ENCODE results near the gene CYP1B1. TPM values are rescaled to one million over a fixed set of nuclear protein-coding genes. Genes with fewer than 3 reads are reported as not detected.
A peak's percentile ranks its signal among the peaks of the same experiment; 100 is the strongest.
"Not testable (repeated sequence)": the region's sequence is repeated elsewhere in the genome, so short reads cannot be mapped to it uniquely, and the experiment has no call there.

The CYP1B1 gene
- total RNA-seq, 1 donor from 2014 or later, result 16.9 TPM

DNA sequence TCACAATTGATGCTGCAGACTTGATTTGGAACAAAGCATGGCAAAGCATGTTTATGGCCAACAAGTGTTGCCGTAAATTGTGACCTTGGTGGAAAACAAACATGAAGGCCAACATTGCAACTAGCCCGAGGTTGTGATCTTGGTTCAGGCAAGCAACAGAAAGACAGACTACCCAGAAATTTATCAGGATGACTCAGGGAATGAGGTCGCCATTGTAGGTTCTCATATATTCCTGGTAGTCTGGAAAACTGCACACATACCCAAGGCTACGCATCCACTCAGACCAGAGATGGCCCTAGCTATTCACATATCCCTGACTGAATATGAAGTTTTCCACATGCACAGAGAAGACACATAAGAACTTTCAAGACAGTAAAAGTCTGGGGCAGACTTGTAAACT is 30.1 kb downstream of the CYP1B1 start:
- DNase-seq, result no peak
- intact Hi-C loops (cut with micrococcal nuclease), result no loop called here
- no peak for ATAC-seq

DNA sequence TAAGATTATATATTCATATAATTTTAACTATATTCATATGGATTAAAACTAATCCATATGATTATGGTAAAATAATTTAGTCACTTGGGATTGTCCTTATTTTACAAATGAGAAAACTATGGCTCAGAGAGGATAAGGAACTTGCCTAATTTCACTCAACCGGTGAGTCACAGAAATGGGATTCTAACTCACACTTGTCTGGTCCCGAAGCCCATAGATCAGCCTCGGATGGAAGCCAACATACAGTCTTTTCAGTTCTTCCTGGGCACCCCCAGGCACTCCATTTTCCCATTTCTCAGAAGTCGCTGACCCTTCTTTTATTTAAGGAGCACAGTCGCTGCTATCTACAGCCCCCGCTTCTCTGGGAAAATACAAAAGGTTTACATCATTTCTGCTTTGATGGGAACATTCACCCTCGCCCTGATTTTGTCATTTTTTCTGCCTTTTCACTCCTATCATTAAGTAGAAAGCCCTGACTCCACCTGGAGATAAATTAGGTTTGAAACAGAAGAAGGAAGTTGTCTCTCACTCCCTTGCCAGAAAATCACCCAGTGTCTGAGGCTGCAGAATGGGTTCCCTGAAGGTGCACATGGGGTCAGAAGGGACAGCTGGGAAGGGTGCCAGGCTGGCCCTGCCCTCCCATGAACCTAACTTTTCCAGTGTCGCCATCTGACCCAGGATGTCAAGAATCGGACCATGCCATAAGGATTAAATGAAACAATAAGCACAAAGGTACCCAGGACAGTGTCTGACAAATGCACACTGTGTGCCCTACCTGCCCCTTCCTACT is 36.6 kb downstream of the CYP1B1 start:
- no peak for ATAC-seq
- intact Hi-C loops (cut with micrococcal nuclease), result no loop called here

DNA sequence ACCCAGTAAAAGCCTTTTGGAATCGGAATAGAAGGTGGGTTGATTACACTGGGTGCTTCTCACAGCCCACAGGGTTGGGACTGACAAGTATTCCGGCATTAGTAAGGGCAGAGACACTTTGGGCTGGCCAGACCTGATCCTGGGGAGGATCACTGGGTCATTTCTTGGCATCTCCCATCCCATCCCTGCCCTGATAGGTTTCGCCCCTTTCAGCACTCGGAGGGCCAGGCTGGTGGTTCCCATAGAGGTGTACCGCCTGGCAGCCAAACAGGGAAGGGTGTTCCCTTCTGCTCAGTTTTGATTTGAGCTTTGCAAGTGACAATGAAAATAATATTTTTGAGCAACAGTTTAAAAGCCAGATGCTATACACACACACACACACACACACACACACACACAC is 37.3 kb downstream of the CYP1B1 start:
- ATAC-seq, result peak; percentile 36
- no peak for DNase-seq
- intact Hi-C loops (cut with micrococcal nuclease), result no loop called here

More for the DNA sequence above, 36.6 kb downstream of the CYP1B1 start:
- no peak for DNase-seq

DNA sequence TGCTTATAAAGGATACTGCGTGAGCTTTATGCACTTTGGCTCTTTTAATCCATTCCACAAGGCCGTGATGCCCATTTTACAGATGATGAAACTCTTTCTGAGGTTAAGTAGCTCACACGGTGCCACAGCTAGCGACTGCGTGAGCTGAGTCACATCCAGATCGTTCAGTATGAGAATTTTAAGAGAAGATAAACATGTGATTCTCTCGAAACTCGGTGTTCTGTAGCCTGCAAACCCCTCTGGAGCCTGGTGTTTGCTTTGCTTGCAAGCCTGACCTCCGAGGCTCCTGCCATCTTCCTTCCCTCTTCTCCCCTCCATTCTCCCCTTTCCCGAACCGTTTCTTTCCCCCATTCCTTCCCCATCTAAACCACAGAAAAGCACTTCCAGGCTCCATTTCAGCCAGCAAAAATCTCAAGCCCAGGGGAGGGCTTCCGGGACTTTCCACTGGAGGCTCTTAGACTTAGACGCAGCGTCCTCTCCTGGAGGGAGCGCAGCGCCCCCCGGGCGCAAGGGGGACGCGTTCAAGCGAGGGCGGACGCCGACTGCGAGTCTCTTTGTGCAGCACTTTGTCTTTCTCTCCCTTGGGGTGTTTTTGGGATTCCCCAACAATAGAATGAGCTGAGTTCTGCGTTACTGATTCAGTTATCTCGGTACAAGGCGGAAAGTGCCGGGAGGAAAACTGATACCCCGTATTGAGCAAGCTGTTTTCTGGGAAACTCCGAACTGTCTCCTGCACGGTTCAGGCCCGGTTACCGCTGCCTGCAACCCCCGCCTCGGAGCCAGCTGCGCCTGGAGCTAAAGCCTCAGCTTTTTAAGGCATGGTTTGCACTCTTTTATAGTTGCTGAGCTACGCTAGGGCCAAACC is 38.0 kb downstream of the CYP1B1 start:
- DNase-seq (peak; percentile 53), ATAC-seq (peak; percentile 94)
- intact Hi-C loops (cut with micrococcal nuclease), result no loop called here

DNA sequence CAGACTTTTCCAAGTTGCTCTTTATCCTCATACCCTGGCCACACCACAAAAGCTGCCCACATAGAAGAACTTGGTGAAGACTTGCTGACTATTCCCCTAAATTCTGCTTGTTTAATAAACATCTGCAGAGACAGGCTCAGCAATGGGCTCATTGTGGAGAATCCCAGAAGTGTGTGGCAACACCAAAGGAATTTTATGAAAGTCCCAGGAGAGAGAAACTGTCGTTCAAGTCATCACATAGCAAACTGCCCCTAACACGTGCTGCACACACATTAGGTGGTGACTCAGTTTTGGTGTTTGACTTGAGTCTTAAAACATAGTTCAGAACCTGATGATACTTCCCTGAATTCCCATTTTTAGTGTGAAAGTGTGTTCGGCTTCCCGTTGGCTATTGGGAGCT is 38.6 kb downstream of the CYP1B1 start:
- intact Hi-C loops (cut with micrococcal nuclease), result no loop called here
- ATAC-seq (no peak), DNase-seq (no peak)

DNA sequence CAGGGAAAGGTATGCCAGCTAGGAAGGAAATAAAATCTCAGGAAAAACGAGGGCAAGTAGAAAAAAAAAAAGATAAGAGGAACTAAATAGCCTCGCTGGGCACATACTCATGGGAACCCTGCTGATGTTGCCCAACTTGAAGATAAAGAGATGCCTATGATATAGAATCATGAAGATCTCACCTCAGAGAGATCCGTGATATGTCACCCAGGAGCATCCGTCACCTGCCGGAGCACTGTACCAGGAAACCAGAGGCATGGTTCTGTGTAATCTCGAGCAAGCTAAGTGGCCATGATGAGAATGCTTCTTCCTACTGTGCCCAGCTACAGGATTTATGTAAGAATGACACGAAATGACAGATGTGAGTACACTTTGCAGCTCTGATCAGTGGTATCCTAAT is 40.0 kb downstream of the CYP1B1 start:
- intact Hi-C loops (cut with micrococcal nuclease), result no loop called here

DNA sequence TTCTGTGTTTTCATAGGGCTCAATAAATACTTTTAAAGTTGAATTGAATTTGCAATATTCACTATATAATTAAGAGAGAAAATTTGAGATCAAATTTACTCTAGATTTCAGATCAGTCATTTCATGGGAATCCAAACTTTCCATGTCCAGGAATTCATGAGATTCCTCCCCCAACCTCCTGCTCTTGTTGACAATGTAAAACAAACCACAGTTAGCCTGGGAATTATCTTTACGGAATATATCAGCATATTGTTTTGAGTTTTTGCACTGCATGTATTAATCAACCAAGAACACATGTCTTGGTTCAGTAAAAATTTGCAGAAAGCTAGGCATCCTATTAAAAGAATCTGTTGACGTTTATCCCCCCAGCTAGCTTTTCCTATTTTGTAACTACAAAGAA is 42.3 kb downstream of the CYP1B1 start:
- no peak for DNase-seq
- intact Hi-C loops (cut with micrococcal nuclease), result no loop called here
- no peak for ATAC-seq

More for the DNA sequence above, 40.0 kb downstream of the CYP1B1 start:
- DNase-seq (no peak), ATAC-seq (no peak)

DNA sequence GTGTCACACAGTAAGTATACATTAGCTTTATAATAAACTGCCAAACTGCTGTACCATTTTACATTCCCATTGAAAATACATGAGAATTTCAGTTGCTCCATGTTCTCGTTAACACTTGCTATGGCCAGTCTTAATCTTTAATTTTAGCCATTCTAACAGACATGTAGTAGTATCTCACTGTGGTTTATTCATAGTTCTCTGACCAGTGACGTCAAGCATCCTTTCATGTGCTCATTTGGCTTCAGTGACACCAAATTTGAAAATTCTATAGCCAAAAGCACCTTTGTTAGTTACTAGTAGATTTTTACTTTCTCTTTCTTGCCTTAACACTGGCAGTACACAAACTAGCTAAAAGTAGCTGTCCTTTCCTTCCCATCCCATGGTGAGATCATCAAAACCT is 43.0 kb downstream of the CYP1B1 start:
- intact Hi-C loops (cut with micrococcal nuclease), result no loop called here
- DNase-seq, result no peak
- ATAC-seq, result no peak

DNA sequence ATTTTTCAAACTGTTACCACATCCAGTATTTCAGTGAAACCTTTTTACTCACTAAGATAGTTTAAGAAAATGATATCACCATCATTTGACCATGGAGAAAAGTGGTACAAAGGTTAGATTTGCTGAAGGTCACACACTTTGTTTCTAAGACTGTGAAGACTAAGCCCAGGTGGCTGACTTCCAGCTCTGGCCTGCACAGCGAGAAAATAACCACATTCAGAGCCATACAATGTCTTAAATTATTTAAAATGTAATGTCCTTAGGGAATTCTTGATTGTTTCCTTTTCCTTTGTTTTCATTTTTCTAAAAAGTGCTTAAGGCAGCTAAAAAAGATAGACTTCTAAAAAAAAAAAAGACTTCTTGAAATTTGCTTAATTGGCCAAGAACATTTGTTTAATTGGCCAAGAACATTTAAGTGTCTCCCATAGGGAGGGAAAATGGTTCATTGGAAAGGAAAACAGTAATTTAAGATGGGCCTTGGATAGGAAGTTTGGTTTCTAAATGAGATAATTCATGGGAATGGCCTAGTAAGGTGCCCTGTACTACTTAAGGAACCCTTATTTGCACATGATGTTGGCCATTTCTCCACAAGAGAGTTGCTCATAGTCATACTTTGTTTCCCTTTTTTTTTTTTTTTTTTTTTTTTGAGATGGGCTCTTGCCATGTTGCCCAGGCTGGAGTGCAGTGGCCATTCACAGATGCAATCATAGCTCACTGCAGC is 45.2 kb downstream of the CYP1B1 start:
- no peak for DNase-seq
- ATAC-seq, result peak; percentile 57
- intact Hi-C loops (cut with micrococcal nuclease), result no loop called here

DNA sequence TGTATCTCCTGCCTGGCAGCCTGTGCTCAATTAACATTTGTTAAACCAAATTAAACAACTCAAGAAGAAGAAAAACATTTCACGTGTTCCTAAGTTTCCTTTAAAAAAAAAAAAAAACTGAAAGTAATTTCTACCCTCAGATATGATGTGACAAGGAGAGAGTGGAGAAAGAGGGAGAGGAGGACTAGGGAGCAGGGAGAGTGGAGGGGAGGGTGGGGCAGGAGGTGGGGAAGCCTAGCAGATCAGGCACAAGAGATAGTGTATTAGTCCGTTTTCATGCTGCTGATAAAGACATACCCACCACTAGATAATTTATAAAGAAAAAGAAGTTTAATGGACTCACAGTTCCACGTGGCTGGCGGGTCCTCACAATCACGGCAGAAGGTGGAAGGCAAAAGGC is 46.4 kb downstream of the CYP1B1 start:
- DNase-seq (no peak), ATAC-seq (no peak)
- intact Hi-C loops (cut with micrococcal nuclease), result no loop called here

DNA sequence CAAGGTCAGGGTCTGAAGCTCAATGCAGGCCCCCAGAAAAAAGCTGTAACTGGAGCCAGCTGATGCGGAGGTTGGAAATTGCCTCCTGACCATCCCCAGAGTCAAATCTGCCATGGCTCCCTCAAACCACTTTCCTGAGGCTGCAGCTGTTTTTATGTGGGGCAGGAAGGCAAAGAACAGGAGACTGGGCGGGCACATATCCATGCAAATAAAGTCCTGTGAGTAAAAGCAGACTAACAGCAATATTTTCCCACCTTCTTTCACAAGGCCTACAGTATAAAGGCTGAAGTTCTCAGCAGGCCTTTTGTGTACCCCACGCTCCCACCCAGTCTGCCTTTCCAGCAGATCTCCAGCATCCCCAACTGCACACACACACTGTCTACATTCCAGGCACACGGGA is 47.1 kb downstream of the CYP1B1 start:
- ATAC-seq (no peak), DNase-seq (no peak)
- intact Hi-C loops (cut with micrococcal nuclease), result no loop called here

DNA sequence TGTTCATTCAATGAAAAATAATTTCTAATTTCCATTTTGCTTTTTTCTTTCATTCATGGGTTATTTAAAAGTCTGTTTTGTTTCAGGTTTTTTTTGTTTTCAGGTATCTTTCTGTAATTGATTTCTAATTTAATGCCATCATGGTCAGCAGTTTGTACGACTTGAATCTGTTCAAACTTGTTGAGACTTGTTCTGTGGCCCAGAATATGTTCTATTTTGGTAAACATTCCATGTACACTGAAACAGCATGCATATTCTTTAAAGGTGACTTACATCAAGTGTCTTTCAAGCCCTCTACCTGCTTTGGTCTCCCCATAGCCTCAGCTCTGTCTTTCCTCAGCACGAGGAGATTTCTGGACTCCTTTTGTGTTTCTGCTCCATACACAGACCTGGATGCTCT is 49.1 kb downstream of the CYP1B1 start:
- no peak for ATAC-seq
- DNase-seq, result no peak

DNA sequence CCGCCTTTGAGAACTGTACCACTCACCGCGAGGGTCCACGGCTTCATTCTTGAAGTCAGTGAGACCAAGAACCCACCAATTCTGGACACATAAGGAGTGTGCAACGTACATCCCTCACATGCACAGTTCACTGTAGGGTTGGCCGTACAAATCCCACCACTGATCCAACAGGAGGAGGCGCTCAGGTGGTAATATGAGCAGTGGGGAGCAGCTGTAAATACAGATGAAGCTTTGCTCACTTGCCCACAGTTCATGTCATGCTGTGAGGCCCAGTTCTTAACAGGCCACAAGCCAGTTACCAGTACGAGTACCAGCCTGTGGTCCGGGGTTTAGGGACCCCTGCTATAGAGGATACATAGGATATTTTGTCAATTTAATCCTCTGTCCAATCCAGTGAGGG is 54.4 kb downstream of the CYP1B1 start:
- ATAC-seq (no peak), DNase-seq (no peak)
- intact Hi-C loops (cut with micrococcal nuclease), result no loop called here

More for the DNA sequence above, 49.1 kb downstream of the CYP1B1 start:
- intact Hi-C loops (cut with micrococcal nuclease), result no loop called here

DNA sequence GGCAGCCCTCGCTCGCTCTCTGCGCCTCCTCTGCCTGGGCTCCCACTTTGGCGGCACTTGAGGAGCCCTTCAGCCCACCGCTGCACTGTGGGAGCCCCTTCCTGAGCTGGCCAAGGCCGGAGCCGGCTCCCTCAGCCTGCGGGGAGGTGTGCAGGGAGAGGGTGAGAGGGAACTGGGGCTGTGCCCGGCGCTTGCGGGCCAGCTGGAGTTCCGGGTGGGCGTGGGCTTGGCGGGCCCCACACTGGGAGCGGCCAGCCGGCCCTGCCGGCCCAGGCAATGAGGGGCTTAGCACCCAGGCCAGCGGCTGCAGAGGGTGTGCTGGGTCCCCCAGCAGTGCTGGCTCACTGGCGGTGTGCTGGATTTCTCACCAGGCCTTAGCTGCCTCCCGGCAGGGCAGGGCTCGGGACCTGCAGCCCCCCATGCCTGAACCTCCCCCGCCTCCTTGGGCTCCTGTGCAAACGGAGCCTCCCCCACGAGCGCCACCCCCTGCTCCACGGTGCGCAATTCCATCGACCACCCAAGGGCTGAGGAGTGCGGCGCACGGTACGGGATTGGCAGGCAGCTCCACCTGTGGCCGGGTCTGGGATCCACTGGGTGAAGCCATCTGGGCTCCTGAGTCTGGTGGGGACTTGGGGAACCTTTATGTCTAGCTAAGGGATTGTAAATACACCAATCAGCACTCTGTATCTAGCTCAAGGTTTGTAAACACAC is 55.4 kb downstream of the CYP1B1 start:
- intact Hi-C loops (cut with micrococcal nuclease); DNase-seq; ATAC-seq: not testable (repeated sequence)

DNA sequence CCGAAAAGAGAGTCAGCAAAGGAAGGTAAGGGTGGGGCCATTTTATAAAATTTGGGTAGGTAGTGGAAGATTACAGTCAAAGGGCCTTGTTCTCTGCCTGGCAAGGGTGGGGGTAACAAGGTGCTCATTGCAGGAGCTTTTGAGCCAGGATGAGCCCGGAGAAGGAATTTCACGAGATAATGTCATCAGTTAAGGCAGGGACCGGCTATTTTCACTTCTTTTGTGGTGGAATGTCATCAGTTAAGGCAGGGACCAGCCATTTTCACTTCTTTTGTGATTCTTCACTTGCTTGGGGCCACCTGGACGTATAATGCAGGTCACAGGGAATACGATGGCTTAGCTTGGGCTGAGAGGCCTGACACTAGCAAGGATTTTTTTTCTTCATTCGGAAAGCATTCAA is 58.1 kb downstream of the CYP1B1 start:
- intact Hi-C loops (cut with micrococcal nuclease), result no loop called here
- DNase-seq, result no peak
- no peak for ATAC-seq

Measured in left ventricle myocardium superior (tissue), 1 donor.